Upper lobe of right lung (tissue), 1 donor: ENCODE data around the gene CFHR5. TPM values are rescaled to one million over a fixed set of nuclear protein-coding genes. Genes with fewer than 3 reads are reported as not detected.
"Not testable (repeated sequence)": the region's sequence is repeated elsewhere in the genome, so short reads cannot be mapped to it uniquely, and the experiment has no call there.

Experiments used
- ATAC-seq: fragments of 200-7000 bp; cut with Tn5 transposase; one replicate; pipeline ENCODE4 v1.9.1; 2020; ENCODE audit warnings: mild to moderate bottlenecking, moderate library complexity
- DNase-seq: peaks from one replicate; pipeline ENCODE4 v3.0.0-alpha.2; 2020
- H3K27ac ChIP-seq: fragments of 200-600 bp; one replicate; pipeline ENCODE4 v1.8.0; 2022
- H3K27me3 ChIP-seq: fragments of 200-600 bp; one replicate; pipeline ENCODE4 v1.8.0; 2022; ENCODE audit warnings: mild to moderate bottlenecking
- H3K36me3 ChIP-seq: fragments of 200-600 bp; one replicate; pipeline ENCODE4 v1.8.0; 2022
- H3K4me1 ChIP-seq: fragments of 200-600 bp; one replicate; pipeline ENCODE4 v1.8.0; 2022
- H3K4me3 ChIP-seq: fragments of 200-600 bp; one replicate; pipeline ENCODE4 v1.8.0; 2022; ENCODE audit warnings: mild to moderate bottlenecking
- H3K9me3 ChIP-seq: fragments of 200-600 bp; one replicate; pipeline ENCODE4 v1.8.0; 2022
- intact Hi-C: fragments of 100-400 bp; cut with DNase I; formaldehyde crosslinking; loops from one replicate; pipeline ENCODE4 v1.11.0; 2022
- total RNA-seq: library from RNA; stranded (reverse); fragmentation: NEBNext Ultra II Directional; extraction: Animal tissue kit (Norgen Biotek cat#: 25700); gene quantifications from one replicate; pipeline ENCODE4 v1.2.1, GENCODE V29; 2021
- TF ChIP-seq, protein P1 (sequence below): fragments of 200-600 bp; IDR thresholded peaks from one replicate; pipeline ENCODE4 v1.8.0; 2022; ENCODE audit warnings: antibody characterized with exemption
- donor health status: DM: no; HTN: yes; CAD: no; lungs with severe emphysema.

The CFHR5 gene
- total RNA-seq, 1 donor from 2014 or later, result not detected

DNA sequence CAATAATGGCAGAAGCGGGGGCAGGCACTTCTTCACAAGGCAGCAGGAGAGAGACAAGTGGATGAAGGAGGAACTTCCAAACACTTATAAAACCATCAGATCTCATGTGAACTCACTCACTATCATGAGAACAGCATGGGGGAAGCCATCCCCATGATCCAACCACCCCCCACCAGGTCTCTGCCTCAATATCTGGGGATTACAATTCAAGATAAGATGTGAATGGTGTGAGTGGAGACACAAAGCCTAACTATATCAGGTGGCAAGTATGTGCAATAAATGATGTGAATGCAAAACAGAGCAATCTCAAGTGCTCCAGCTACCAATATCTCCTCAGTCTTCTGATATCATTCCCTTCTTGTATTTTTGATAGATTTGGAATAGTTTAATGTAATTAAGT is 21.4 kb upstream of the CFHR5 start:
- intact Hi-C loops, result no loop called here
- Histone ChIP-seq H3K36me3 (no peaks in the 10 kb centered on the region), H3K9me3 (no peaks in the 10 kb centered on the region), H3K27ac (no peak overlapping the region), H3K27me3 (no peaks in the 10 kb centered on the region), H3K4me1 (no peaks in the 10 kb centered on the region), H3K4me3 (no peak overlapping the region)
- TF ChIP-seq, protein P1, sequence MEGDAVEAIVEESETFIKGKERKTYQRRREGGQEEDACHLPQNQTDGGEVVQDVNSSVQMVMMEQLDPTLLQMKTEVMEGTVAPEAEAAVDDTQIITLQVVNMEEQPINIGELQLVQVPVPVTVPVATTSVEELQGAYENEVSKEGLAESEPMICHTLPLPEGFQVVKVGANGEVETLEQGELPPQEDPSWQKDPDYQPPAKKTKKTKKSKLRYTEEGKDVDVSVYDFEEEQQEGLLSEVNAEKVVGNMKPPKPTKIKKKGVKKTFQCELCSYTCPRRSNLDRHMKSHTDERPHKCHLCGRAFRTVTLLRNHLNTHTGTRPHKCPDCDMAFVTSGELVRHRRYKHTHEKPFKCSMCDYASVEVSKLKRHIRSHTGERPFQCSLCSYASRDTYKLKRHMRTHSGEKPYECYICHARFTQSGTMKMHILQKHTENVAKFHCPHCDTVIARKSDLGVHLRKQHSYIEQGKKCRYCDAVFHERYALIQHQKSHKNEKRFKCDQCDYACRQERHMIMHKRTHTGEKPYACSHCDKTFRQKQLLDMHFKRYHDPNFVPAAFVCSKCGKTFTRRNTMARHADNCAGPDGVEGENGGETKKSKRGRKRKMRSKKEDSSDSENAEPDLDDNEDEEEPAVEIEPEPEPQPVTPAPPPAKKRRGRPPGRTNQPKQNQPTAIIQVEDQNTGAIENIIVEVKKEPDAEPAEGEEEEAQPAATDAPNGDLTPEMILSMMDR, result no peak
- ATAC-seq (no peak), DNase-seq (no peak)

DNA sequence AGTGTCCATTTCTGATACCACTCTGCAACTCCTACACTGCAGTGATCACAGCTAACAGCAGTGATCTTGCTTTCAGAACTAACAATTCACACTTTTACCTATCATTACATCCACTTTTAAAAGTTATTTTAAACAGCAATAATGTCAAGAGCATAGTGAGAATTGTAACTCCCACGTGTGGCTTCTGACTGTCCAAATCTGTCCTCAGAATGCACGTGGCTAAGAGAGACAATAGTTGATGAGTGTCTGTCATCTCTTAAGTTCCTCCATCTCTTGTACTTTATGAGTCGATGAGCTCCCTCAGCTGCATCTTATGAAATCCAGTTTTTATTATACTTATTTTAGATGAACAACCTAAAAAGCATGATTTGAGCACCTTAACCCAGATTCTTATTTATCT is 16.5 kb upstream of the CFHR5 start:
- TF ChIP-seq, protein P1, result no peak
- no peaks in the 10 kb centered on the region for H3K27me3 ChIP-seq
- no peak overlapping the region for H3K4me3 ChIP-seq
- H3K9me3 ChIP-seq, result no peaks in the 10 kb centered on the region
- H3K36me3 ChIP-seq, result no peaks in the 10 kb centered on the region
- DNase-seq, result no peak
- ATAC-seq, result no peak
- intact Hi-C loops, result no loop called here
- no peak overlapping the region for H3K27ac ChIP-seq
- no peaks in the 10 kb centered on the region for H3K4me1 ChIP-seq

DNA sequence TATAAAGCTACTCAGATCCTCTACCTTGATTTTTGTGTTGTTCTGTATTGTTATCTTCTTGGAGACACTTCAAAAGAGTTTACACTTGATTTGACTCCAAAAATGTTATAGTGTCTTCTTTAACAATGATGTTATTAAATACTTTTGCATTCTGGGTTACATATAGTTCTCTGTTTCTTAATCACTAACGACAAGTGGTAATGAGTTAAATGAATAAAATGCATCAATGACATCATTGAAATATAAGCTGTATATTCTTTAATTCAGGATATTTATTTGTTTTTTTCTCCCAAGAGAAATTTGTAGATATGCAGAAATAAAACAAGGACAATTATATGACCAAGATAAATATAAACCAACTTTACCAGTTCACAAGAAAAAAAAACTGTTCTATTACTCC is 7.2 kb upstream of the CFHR5 start:
- Histone ChIP-seq H3K4me3 (no peak overlapping the region), H3K4me1 (no peaks in the 10 kb centered on the region), H3K27me3 (no peaks in the 10 kb centered on the region), H3K27ac (no peak overlapping the region), H3K9me3 (no peaks in the 10 kb centered on the region), H3K36me3 (no peaks in the 10 kb centered on the region)
- TF ChIP-seq, protein P1, result no peak
- DNase-seq (no peak), ATAC-seq (no peak)
- intact Hi-C loops, result no loop called here

DNA sequence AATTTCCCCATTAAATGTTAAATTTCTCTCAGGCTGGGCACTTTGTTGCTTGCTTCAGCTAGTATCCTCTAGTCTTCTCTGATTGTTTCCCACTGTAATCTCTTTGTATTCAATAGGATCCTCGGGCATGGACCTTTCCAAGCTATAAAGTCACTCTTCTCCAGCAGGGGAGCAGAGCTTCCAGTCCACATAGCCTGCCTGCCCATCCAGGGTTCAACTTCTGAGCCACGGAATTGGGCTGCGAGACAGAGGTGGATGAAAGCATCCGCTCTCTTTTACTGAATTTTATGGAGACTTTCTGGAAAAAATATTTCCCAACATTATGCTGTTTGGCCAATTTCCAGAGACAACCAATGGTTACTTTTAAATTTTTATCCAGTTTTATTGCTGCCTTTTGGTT is 1.1 kb upstream of the CFHR5 start:
- ATAC-seq (no peak), DNase-seq (no peak)
- no peaks in the 10 kb centered on the region for H3K9me3 ChIP-seq
- TF ChIP-seq, protein P1, result no peak
- intact Hi-C loops, result no loop called here
- H3K27me3 ChIP-seq, result no peaks in the 10 kb centered on the region
- no peak overlapping the region for H3K27ac ChIP-seq
- H3K4me1 ChIP-seq, result no peaks in the 10 kb centered on the region
- H3K4me3 ChIP-seq, result no peak overlapping the region
- no peaks in the 10 kb centered on the region for H3K36me3 ChIP-seq

DNA sequence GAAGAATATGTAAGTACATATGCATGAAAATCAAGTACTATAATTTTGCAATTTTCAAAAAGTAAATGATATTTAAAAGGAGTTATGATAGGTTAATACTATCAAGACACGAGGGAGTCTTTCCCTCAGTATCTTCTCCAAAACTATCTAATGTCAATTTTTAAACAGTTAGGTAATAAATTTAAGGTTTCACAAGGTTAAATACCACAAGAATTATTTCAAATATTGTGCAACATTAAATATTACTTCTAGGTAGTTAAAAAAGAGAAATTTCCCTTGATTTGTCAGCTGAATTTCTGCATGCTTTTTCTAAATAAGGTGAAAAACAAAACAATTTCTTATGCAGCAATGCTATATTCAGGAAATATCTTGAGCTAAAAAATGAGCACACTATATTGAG is 3.5 kb downstream of the CFHR5 start:
- H3K4me1 ChIP-seq, result no peaks in the 10 kb centered on the region
- H3K9me3 ChIP-seq, result no peaks in the 10 kb centered on the region
- intact Hi-C loops, result no loop called here
- no peak overlapping the region for H3K27ac ChIP-seq
- no peaks in the 10 kb centered on the region for H3K36me3 ChIP-seq
- TF ChIP-seq, protein P1, result no peak
- H3K4me3 ChIP-seq, result no peak overlapping the region
- H3K27me3 ChIP-seq, result no peaks in the 10 kb centered on the region
- DNase-seq, result no peak
- no peak for ATAC-seq

DNA sequence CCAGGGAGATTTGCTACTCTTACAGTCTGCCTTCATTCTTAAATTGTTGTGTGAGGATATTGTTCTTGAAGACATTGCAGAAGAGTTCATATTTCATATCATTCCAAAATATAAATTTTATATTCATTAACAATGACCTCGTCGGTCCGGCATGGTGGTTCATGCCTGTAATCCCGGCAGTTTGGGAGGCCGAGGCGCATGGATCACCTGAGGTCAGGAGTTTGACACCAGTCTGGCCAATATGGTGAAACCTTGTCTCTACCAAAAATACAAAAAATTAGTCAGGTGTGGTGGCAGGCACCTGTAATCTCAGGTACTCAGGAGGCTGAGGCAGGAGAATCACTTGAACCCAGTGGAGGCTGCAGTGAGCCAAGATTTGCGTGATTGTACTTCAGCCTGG is 4.9 kb downstream of the CFHR5 start:
- H3K36me3 ChIP-seq, intact Hi-C loops, H3K9me3 ChIP-seq, H3K27me3 ChIP-seq, DNase-seq, H3K4me3 ChIP-seq, H3K27ac ChIP-seq, H3K4me1 ChIP-seq, ATAC-seq: not testable (repeated sequence)

DNA sequence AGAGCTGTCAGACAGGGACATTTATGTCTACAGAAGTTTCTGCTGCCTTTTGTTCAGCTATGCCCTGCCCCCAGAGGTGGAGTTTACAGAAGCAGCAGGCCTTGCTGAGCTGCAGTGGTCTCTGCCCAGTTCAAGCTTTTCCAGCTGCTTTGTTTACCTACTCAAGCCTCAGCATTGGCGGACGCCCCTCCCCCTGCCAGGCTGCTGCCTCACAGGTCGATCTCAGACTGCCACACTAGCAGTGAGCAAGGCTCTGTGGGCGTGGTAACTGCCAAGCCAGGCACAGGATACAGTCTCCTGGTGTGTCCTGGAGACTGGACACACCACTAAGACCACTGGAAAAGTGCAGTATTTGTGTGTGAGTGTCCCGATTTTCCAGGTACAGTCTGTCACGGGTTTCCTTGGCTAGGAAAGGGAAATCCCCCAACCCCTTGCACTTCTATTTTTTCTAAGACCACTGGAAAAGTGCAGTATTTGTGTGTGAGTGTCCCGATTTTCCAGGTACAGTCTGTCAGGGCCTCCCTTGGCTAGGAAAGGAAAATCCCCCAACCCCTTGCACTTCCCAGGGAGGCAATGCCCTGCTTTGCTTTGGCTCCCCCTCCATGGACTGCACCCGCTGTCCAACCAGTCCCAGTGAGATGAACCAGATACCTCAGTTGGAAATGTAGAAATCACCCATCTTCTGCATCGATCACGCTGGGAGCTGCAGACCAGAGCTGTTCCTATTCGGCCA is 14.7 kb downstream of the CFHR5 start:
- intact Hi-C loops, result not testable (repeated sequence)
- ATAC-seq, result peak; percentile 56

More for the DNA sequence above, 14.7 kb downstream of the CFHR5 start:
- DNase-seq, result peak; percentile 80
- not testable (repeated sequence) for H3K27me3 ChIP-seq, H3K4me1 ChIP-seq, H3K27ac ChIP-seq, H3K36me3 ChIP-seq, H3K4me3 ChIP-seq, H3K9me3 ChIP-seq
